PC-9 (cell line): ENCODE data around the gene CXCL8.

Experiments used
- EZH2 ChIP-seq: fragments of 200-600 bp; sonication (generic); IDR thresholded peaks from 2 replicates; pipeline ENCODE4 v1.8.0; 2017; ENCODE audit warnings: antibody characterized with exemption, low read depth
- TF ChIP-seq, protein P1 (sequence below): fragments of 200-600 bp; sonication (generic); conservative IDR thresholded peaks from 2 replicates; pipeline ENCODE4 v1.6.1; 2017; ENCODE audit warnings: mixed run types, antibody characterized with exemption, mild to moderate bottlenecking, moderate library complexity

DNA sequence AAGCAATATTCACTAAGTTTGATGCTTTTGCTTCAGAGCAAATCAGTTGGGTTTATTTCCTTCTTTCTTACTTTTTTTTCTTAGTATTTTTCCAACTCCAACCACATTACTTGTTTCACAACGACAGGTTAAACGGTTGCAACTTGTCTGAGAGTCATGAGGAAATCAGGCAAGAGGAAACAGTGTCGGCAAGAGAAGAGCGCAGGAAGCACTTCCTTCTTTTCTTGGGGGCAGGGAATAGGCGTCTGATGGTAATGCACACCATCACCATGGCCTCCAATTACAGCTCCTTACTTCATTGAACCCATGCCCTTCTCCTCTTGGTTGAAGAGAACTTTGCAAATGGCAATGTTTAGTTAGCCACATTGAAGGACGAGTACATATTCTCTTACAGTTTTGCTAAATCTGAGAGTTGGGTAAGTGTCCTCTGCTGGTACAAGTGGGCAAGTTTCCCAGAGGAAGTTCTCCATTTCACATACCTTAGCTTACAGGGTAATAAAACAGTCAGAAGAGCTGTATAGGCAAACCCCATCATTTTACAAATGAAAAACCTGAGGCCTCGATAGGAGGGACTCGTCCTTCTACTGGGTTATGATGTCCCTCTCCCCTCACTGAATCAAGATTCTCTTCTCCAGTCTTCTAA is 8.3 kb upstream of the CXCL8 start:
- TF ChIP-seq, protein P1, sequence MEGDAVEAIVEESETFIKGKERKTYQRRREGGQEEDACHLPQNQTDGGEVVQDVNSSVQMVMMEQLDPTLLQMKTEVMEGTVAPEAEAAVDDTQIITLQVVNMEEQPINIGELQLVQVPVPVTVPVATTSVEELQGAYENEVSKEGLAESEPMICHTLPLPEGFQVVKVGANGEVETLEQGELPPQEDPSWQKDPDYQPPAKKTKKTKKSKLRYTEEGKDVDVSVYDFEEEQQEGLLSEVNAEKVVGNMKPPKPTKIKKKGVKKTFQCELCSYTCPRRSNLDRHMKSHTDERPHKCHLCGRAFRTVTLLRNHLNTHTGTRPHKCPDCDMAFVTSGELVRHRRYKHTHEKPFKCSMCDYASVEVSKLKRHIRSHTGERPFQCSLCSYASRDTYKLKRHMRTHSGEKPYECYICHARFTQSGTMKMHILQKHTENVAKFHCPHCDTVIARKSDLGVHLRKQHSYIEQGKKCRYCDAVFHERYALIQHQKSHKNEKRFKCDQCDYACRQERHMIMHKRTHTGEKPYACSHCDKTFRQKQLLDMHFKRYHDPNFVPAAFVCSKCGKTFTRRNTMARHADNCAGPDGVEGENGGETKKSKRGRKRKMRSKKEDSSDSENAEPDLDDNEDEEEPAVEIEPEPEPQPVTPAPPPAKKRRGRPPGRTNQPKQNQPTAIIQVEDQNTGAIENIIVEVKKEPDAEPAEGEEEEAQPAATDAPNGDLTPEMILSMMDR = no peak
- no peak for TF ChIP-seq EZH2
